NOMO-1 (cell line): ENCODE results near the gene CASZ1.

ENCODE experiments used
- DNase-seq, 2 experiments: peaks; one replicate each; lab custom pipeline; 2025; ENCODE audit not compliant: unreplicated experiment in 2 of 2; lab: John Stamatoyannopoulos, UW

The CASZ1 gene

DNA sequence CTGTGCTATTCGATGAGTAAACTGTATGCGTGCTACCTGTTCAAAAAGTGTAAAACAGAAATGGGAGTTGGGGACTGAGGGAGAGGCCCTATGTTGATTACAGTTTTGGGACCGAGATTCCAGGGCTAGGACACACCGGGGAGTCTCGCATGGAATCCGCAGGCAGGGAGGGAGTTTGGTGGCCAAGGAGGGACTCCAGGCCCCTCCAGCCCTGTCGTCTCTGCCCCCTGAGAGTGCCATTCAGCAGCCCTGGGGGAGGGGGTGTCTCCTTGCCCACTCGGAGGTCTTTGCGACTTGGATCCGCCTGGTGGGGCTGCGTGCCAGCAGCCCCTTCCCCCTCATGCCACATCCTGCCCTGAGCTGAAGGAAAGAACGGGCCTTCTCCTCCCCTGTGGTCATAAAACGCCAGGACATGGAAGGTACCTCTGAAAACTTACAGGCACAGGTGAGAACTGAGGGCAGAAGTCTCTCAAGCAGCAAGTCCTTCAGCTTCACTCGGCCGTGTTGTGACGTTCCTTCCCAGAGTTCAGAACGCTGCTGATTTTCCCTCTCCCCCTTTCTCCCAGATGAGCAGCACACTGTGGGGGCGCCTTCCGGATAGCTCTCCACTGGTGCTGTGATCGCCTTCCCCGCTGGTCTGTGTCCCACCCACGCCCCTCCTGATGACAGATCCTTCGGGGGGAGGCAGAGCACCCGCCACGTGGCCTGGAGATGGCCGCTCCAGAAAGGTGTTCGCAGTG, 180.3 kb downstream of the CASZ1 start:
- no peak for DNase-seq

DNA sequence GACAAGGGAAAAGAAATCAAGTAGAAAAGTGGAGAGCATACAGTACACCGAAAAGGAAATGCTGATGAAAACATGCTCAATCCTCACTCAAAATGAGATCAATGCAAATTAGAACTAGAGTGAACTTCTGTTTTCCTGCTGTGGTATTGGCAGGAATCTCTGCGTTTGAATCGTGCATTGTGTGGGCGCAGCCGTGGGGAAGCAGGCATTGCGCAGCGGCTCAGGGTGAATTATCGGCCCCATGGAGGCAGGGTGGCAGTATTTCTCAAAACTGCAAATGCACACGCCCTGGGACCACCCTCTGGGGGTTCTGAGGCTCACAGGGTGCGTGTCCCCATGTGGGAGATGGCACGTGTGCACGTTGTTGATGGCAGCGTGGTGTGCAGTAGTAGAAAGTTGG, 181.1 kb downstream of the CASZ1 start:
- DNase-seq = no peak

- no peak for DNase-seq
These were observed 181.8 kb downstream of the CASZ1 start for GRCh38 chr1:10614377-10615225.

DNA sequence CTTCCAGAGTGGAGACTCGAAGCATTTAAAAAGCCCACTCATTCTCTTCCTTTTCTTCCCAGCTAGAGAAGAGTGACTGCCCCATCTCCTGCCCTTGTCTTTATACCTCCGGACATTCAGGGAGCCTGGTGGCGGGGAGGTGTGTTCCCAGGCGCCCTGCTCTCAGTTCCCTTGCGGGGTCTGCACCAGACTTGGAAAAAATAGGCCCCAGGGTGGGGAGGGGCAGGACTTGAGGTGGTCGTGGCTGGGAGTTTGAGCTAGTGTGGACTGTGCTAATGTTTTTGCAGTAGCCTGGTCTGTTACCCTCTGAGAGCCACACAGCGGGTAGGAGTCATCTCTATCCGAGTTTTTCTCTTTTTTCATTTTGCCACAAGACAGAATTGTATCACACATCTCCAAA, 182.6 kb downstream of the CASZ1 start:
- DNase-seq = no peak

DNA sequence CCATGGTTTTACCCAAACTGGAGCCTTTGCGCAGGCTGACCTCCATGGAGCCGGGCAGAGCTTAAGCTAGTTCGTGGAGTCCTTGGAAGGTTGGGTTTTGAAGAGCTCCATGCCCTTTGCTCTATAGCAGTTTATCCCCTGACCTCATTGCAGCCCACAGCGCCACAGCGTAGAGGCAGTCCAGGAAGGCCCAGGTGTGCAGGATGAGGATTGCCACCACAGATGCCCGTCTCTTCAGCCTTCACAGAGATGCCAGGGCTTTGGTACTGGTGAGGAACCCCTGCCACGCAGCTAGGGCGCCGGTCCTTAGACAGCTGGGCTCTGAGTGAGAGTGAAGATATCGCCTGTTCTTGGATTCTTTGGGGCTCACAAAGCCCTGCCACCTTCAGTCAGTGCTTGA, 183.1 kb downstream of the CASZ1 start:
- no peak for DNase-seq

GRCh38 chr1:10612436-10613160, 183.8 kb downstream of the CASZ1 start:
- no peak for DNase-seq

- no peak for DNase-seq
These were observed 185.4 kb downstream of the CASZ1 start for GRCh38 chr1:10610901-10611600.

DNA sequence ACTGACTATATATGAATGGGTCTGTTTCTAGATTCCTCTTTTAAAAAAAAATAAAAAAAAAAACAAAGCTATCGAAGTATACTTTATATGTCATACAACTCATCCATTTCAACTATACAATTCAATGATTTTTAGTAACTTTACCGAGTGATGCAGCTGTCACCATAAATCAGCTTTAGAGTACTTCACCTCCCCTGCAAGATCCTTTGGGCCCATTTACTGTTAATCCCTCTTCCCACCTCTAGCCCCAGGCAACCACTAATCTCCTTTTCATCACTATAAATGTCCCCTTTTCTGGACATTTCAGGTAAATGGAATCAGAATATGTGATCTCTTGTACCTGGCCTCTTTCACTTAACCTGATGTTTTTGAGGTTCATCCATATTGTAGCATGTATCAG, 187.8 kb downstream of the CASZ1 start:
- DNase-seq = no peak

DNA sequence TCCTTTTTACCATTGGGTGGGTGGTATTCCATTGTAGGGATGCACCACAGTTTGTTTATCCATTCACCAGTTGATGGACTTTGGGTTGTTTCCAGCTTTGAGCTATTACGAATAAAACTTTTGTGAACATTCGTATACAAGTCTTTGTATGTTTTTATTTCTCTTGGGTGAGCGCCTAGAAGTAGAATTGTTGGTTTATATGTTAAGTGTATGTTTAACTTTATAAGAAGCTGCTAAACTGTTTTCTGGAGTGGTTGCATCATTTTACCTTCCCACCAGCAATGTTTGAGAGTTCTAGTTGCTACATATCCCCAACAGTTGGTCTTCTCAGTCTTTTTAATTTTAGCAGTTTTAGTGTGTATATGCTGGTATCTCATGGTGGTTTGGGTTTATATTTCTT, 189.2 kb downstream of the CASZ1 start:
- DNase-seq = no peak

DNA sequence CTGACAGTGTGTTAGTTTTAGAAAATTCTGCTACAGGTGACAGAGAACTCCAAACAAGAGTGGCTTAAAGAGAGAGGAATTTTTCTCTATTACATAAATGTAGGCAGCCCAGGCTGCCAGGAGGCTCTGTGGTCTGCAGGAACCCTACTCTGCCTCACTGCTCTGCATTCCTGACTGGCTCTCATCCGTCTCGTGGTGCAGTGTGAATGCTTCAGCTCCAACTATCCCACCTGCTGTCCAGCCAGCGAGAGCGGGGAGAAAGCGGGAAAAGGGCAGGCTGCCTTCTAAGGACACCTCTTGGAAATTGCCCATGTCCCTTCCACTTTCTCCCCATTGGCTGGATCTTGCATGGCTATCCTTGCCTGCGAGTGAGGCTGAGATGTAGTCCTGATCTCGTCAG, 190.4 kb downstream of the CASZ1 start:
- DNase-seq = no peak

DNA sequence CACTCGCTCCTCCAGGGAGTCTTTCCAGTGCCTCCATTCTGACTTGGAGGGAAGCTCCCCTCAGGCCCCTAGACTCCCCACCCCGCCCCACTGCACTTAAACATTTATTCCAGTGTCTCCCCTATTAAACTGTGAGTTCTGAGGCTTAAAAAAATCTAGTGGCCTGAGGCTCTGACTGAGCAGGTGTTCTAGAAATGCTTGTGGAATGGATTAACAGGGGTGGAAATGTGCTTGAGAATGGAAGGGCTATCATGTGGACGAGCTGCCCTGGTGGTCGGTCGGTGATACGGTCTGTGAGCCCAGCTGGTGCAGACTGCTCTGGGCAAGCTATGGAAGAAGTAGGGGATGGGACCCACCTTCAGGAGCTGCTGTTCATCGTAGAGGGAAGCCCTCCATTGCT, 191.5 kb downstream of the CASZ1 start:
- no peak for DNase-seq

- DNase-seq = no peak
These were observed 193.5 kb downstream of the CASZ1 start for GRCh38 chr1:10602936-10603335.

DNA sequence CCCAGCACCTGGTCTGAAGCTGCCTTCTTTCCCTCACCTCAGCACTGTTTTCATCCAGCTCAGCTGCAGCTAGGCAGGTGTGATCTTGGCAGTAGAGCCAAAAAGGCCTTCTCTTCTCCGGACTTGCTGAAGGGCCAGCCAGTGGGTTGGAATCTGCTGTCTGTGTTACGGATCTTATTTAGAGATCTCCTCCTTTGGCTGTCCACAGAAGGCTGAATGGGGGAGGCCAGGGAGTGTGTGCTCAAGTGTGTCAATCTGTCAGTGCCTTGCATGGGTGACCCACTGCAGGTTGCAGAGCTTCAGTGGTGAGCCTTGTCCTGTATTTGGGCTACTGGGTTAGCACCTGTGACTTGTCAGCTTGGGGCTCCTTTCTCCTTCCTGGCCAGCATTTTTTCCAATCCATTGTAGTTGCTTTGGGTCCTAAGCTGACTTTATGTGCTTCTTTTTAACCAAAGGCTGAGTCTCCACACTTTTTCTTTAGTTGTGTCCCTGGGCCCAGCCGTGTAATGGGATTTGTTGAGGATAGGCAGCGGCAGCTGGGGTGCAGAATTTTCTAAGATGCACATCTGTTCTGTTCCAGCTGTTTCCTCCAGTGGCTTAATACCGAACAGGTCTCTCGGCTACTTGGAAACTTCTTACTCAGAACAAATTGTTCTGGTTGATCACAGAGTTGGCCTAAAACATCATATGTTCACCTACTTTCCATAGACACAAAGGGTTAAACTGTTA, 194.9 kb downstream of the CASZ1 start:
- no peak for DNase-seq

DNA sequence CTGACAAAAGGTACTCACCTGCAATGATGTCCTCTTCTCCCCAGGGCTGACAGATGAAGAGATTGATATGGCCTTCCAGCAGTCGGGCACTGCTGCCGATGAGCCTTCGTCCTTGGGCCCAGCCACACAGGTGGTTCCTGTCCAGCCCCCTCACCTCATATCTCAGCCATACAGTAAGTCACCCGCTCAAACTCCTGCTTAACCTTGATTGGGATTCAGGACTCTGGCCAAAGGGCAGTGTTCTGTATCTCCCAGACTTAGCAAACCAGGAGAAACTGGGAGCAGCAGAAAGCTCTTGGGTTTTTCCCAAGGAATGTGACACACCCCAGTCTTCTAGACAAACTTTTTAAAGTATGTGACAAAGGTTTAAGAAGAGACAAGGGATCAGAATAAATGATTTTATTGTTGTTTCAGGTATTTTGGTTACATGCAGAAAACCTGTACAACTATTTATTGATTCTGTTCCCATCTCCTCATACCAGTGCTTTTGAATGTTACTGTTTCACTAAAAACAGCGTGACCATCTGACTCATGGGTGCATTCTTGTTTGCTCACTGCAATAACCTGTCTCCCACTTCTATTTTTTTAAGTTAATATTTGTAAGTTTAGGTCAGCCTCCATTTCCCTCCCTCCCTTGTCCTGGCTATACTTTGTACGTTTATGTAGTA, 197.1 kb downstream of the CASZ1 start:
- DNase-seq = no peak

DNA sequence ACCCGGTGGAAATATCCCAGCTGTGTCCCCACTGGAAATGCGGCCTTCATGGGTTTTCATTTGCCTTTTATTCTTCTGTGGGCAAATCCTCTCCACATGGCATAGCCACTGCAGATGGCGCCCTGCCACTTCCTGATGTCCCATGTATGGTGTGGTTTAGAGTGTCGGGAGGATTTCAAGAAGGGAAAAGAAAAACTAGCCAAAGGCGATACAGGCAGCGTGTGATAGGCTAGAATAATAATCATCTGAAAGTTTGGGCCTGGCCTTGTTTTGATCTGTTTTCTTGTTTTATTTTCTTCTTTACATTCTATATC, 198.1 kb downstream of the CASZ1 start:
- DNase-seq = no peak

GRCh38 chr1:10597492-10598388, 198.7 kb downstream of the CASZ1 start:
- DNase-seq = no peak

- no peak for DNase-seq
These were observed 199.7 kb downstream of the CASZ1 start for GRCh38 chr1:10596780-10597179.

- no peak for DNase-seq
These were observed 201.7 kb downstream of the CASZ1 start for GRCh38 chr1:10594595-10595223.
